ENCODE results near the gene NDUFB10.

- TF ChIP-seq CTCF (IDR thresholded peaks at IDR 0.05): no peak
- no peak for TF ChIP-seq POLR2AphosphoS5 (IDR thresholded peaks at IDR 0.05)
- no peak for TF ChIP-seq EP300 (IDR thresholded peaks at IDR 0.05)
- no peak for TF ChIP-seq POLR2A (IDR thresholded peaks at IDR 0.05)
Measured at GRCh38 chr16:1940273-1941161, 18.8 kb upstream of the NDUFB10 start.
